CD4-positive, CD25-positive, alpha-beta regulatory T cell (primary cell): ENCODE data around the gene RNF113B. TPM values are rescaled to one million over a fixed set of nuclear protein-coding genes. Genes with fewer than 3 reads are reported as not detected.
A peak's percentile ranks its signal among the peaks of the same experiment; 100 is the strongest.

ENCODE experiments used
- ATAC-seq, 2 donors: fragments of 150-1000 bp; cut with Tn5 transposase; one replicate each; pipeline ENCODE4 v1.10.0; 2021; ENCODE audit warnings: low read depth in 2 of 2, moderate number of reproducible peaks in 2 of 2, moderate library complexity in 1 of 2
- DNase-seq, 3 donors: peaks; one replicate each; pipeline versions ENCODE4 v3.0.0 to v3.0.0-alpha.2; 2012 to 2022; ENCODE audit warnings: mixed read lengths in 1 of 3
- H3K27ac ChIP-seq: one replicate; pipeline ENCODE4 v1.7.0; 2013; ENCODE audit warnings: mild to moderate bottlenecking, low read length; ENCODE audit not compliant: insufficient read depth, poor library complexity, severe bottlenecking
- H3K27me3 ChIP-seq: one replicate; pipeline ENCODE4 v1.7.0; 2013; ENCODE audit warnings: low read length; ENCODE audit not compliant: control insufficient read depth, insufficient read depth
- H3K36me3 ChIP-seq: one replicate; pipeline ENCODE4 v1.7.0; 2013; ENCODE audit warnings: mild to moderate bottlenecking, low read length, moderate library complexity; ENCODE audit not compliant: control insufficient read depth, insufficient read depth
- H3K4me1 ChIP-seq: 2 replicates; pipeline ENCODE4 v1.7.0; 2013; ENCODE audit warnings: mild to moderate bottlenecking, low read length; ENCODE audit not compliant: insufficient read depth, control insufficient read depth, poor library complexity, severe bottlenecking
- H3K4me3 ChIP-seq: one replicate; pipeline ENCODE4 v1.7.0; 2013; ENCODE audit warnings: low read depth, mild to moderate bottlenecking, low read length, moderate library complexity
- H3K9me3 ChIP-seq, 2 experiments: 1 replicate in 1 of 2; 2 replicates in 1 of 2; pipeline ENCODE4 v1.7.0; 2013; ENCODE audit warnings: low read length in 2 of 2, mild to moderate bottlenecking in 1 of 2, moderate library complexity in 1 of 2; ENCODE audit not compliant: control insufficient read depth in 2 of 2
- H3K27ac Mint-ChIP-seq, 3 donors: one replicate each; pipeline ENCODE4 v1.8.0; 2020 to 2022; ENCODE audit warnings: mild to moderate bottlenecking in 3 of 3, mixed read lengths in 3 of 3, moderate library complexity in 2 of 3
- H3K27me3 Mint-ChIP-seq: one replicate; pipeline ENCODE4 v1.8.0; 2022; ENCODE audit warnings: mild to moderate bottlenecking, mixed read lengths
- H3K36me3 Mint-ChIP-seq: one replicate; pipeline ENCODE4 v1.8.0; 2020; ENCODE audit warnings: mixed read lengths
- H3K4me1 Mint-ChIP-seq, 4 donors: one replicate each; pipeline ENCODE4 v1.8.0; 2020 to 2022; ENCODE audit warnings: mixed read lengths in 4 of 4, mild to moderate bottlenecking in 1 of 4
- H3K4me3 Mint-ChIP-seq, 4 donors: one replicate each; pipeline ENCODE4 v1.8.0; 2020 to 2022; ENCODE audit warnings: mild to moderate bottlenecking in 4 of 4, mixed read lengths in 4 of 4, moderate library complexity in 3 of 4
- H3K9me3 Mint-ChIP-seq, 7 donors: one replicate each; pipeline ENCODE4 v1.8.0; 2020 to 2022; ENCODE audit warnings: mixed read lengths in 7 of 7, mild to moderate bottlenecking in 3 of 7, moderate library complexity in 2 of 7
- polyA plus RNA-seq, 4 donors: library from polyadenylated mRNA; unstranded; fragments of 300-500 nt; fragmentation: Illumina TruSeq; gene quantifications; one replicate each; pipeline ENCODE4 v1.2.3, GENCODE V29; 2021
- total RNA-seq: library from RNA; stranded (reverse); gene quantifications from one replicate; pipeline ENCODE4 v1.2.3, GENCODE V29; 2022

The RNF113B gene
- total and polyA plus RNA-seq, 5 donors from 2014 or later, result not detected

GRCh38 chr13:98143157-98143553, 33.9 kb downstream of the RNF113B start:
- Histone ChIP-seq H3K27ac (no peak overlapping the region), H3K4me3 (no peak overlapping the region), H3K27me3 (peaks cover 17% of the 10 kb centered on the region), H3K4me1 (peaks cover 8% of the 10 kb centered on the region), H3K9me3 (no peaks in the 10 kb centered on the region), H3K36me3 (no peaks in the 10 kb centered on the region)
- H3K27ac Mint-ChIP-seq, result no peak overlapping the region
- no peak overlapping the region for H3K4me3 Mint-ChIP-seq
- DNase-seq (no peak), ATAC-seq (no peak)
- peaks cover 0 to 22% (median 0%) of the 10 kb centered on the region in 4 donors for H3K4me1 Mint-ChIP-seq
- no peaks in the 10 kb centered on the region for H3K36me3 Mint-ChIP-seq
- peaks cover 68% of the 10 kb centered on the region for H3K27me3 Mint-ChIP-seq
- H3K9me3 Mint-ChIP-seq, result peaks cover 0 to 3% (median 0%) of the 10 kb centered on the region in 7 donors

GRCh38 chr13:98142380-98143156, 34.5 kb downstream of the RNF113B start, which contains the start of gene FARP1:
FARP1 (plus strand) TSS chr13:98143094; CDS start chr13:98213243, 70,149 bp downstream.
- Histone ChIP-seq H3K27ac (no peak within 1 kb of the TSS), H3K9me3 (no peaks in the 10 kb centered on the region), H3K4me3 (no peak within 1 kb of the TSS), H3K4me1 (peaks cover 8% of the 10 kb centered on the region), H3K27me3 (peaks cover 19% of the 10 kb centered on the region), H3K36me3 (no peaks in the 10 kb centered on the region)
- ATAC-seq (peak; percentile 46 to 60), DNase-seq (peak in 2 of 3 donors; percentile 3 to 59)
- H3K36me3 Mint-ChIP-seq, result no peaks in the 10 kb centered on the region
- H3K27me3 Mint-ChIP-seq, result peaks cover 64% of the 10 kb centered on the region
- no peak within 1 kb of the TSS for H3K27ac Mint-ChIP-seq
- peaks cover 0 to 3% (median 0%) of the 10 kb centered on the region in 7 donors for H3K9me3 Mint-ChIP-seq
- peak within 1 kb of the TSS in 3 of 4 donors; percentile 65 to 73 (median 73) for H3K4me3 Mint-ChIP-seq
- H3K4me1 Mint-ChIP-seq, result peaks cover 0 to 22% (median 0%) of the 10 kb centered on the region in 4 donors

GRCh38 chr13:98141509-98142379, 35.3 kb downstream of the RNF113B start:
- peak overlapping the region in 3 of 4 donors; percentile 39 to 58 (median 50) for H3K4me3 Mint-ChIP-seq
- peaks cover 0 to 3% (median 0%) of the 10 kb centered on the region in 7 donors for H3K9me3 Mint-ChIP-seq
- no peak overlapping the region for H3K27ac Mint-ChIP-seq
- ATAC-seq (no peak), DNase-seq (no peak)
- Histone ChIP-seq H3K4me3 (no peak overlapping the region), H3K9me3 (no peaks in the 10 kb centered on the region), H3K27me3 (peaks cover 20% of the 10 kb centered on the region), H3K27ac (no peak overlapping the region), H3K36me3 (no peaks in the 10 kb centered on the region), H3K4me1 (peaks cover 8% of the 10 kb centered on the region)
- H3K4me1 Mint-ChIP-seq, result peaks cover 0 to 22% (median 0%) of the 10 kb centered on the region in 4 donors
- no peaks in the 10 kb centered on the region for H3K36me3 Mint-ChIP-seq
- H3K27me3 Mint-ChIP-seq, result peaks cover 59% of the 10 kb centered on the region

- Histone ChIP-seq H3K4me1 (peaks cover 8% of the 10 kb centered on the region), H3K36me3 (no peaks in the 10 kb centered on the region), H3K27ac (no peak overlapping the region), H3K27me3 (peaks cover 20% of the 10 kb centered on the region), H3K4me3 (no peak overlapping the region), H3K9me3 (no peaks in the 10 kb centered on the region)
- peaks cover 0 to 3% (median 0%) of the 10 kb centered on the region in 7 donors for H3K9me3 Mint-ChIP-seq
- H3K27me3 Mint-ChIP-seq, result peaks cover 58% of the 10 kb centered on the region
- ATAC-seq (no peak), DNase-seq (no peak)
- peaks cover 0 to 22% (median 0%) of the 10 kb centered on the region in 4 donors for H3K4me1 Mint-ChIP-seq
- no peaks in the 10 kb centered on the region for H3K36me3 Mint-ChIP-seq
- H3K27ac Mint-ChIP-seq, result no peak overlapping the region
- H3K4me3 Mint-ChIP-seq, result peak overlapping the region in 1 of 4 donors; percentile 2
Measured at GRCh38 chr13:98141091-98141490, 36.0 kb downstream of the RNF113B start.

GRCh38 chr13:98134901-98135300, 42.2 kb downstream of the RNF113B start:
- ATAC-seq, result no peak
- Histone ChIP-seq H3K4me1 (no peaks in the 10 kb centered on the region), H3K27ac (no peak overlapping the region), H3K36me3 (no peaks in the 10 kb centered on the region), H3K4me3 (no peak overlapping the region), H3K9me3 (no peaks in the 10 kb centered on the region), H3K27me3 (peaks cover 6% of the 10 kb centered on the region)
- peaks cover 47% of the 10 kb centered on the region for H3K27me3 Mint-ChIP-seq
- H3K4me1 Mint-ChIP-seq, result no peaks in the 10 kb centered on the region
- H3K4me3 Mint-ChIP-seq, result no peak overlapping the region
- no peak for DNase-seq
- no peaks in the 10 kb centered on the region for H3K36me3 Mint-ChIP-seq
- H3K27ac Mint-ChIP-seq, result no peak overlapping the region
- peaks cover 0 to 3% (median 0%) of the 10 kb centered on the region in 7 donors for H3K9me3 Mint-ChIP-seq

- Mint-ChIP-seq H3K27ac (no peak overlapping the region), H3K4me3 (no peak overlapping the region), H3K27me3 (peaks cover 38% of the 10 kb centered on the region), H3K9me3 (peaks cover 0 to 3% (median 2%) of the 10 kb centered on the region in 7 donors), H3K4me1 (no peaks in the 10 kb centered on the region), H3K36me3 (no peaks in the 10 kb centered on the region)
- ATAC-seq (no peak), DNase-seq (no peak)
- H3K36me3 ChIP-seq, result no peaks in the 10 kb centered on the region
- no peak overlapping the region for H3K27ac ChIP-seq
- H3K27me3 ChIP-seq, result peaks cover 3% of the 10 kb centered on the region
- H3K9me3 ChIP-seq, result no peaks in the 10 kb centered on the region
- H3K4me1 ChIP-seq, result no peaks in the 10 kb centered on the region
- no peak overlapping the region for H3K4me3 ChIP-seq
Measured at GRCh38 chr13:98133946-98134345, 43.1 kb downstream of the RNF113B start.

- Histone ChIP-seq H3K27ac (no peak overlapping the region), H3K27me3 (no peaks in the 10 kb centered on the region), H3K4me3 (no peak overlapping the region), H3K4me1 (no peaks in the 10 kb centered on the region), H3K9me3 (no peaks in the 10 kb centered on the region), H3K36me3 (no peaks in the 10 kb centered on the region)
- no peak overlapping the region for H3K4me3 Mint-ChIP-seq
- DNase-seq (no peak), ATAC-seq (no peak)
- H3K4me1 Mint-ChIP-seq, result no peaks in the 10 kb centered on the region
- peaks cover 0 to 7% (median 7%) of the 10 kb centered on the region in 7 donors for H3K9me3 Mint-ChIP-seq
- no peak overlapping the region for H3K27ac Mint-ChIP-seq
- peaks cover 25% of the 10 kb centered on the region for H3K27me3 Mint-ChIP-seq
- H3K36me3 Mint-ChIP-seq, result no peaks in the 10 kb centered on the region
Measured at GRCh38 chr13:98129059-98129746, 47.9 kb downstream of the RNF113B start.
